SU-DHL-6 (cell line): ENCODE data around the gene TMEM11.

ENCODE experiments used
- CTCF ChIP-seq: fragments of 200-600 bp; sonication (generic); IDR thresholded peaks from one replicate; pipeline ENCODE4 v1.5.1; 2017; ENCODE audit warnings: antibody characterized with exemption, mild to moderate bottlenecking, low read length, moderate library complexity; ENCODE audit not compliant: insufficient read depth, poor library complexity, severe bottlenecking
- EZH2phosphoT487 ChIP-seq: fragments of 200-600 bp; sonication (generic), shearing (Covaris generic); conservative IDR thresholded peaks from 2 replicates; pipeline ENCODE4 v1.6.1; 2018; ENCODE audit warnings: mild to moderate bottlenecking, antibody characterized with exemption, low read length, moderate library complexity, mixed read lengths

- TF ChIP-seq CTCF (no peak), EZH2phosphoT487 (no peak)
Observed at GRCh38 chr17:21243516-21244303, 29.7 kb upstream of the TMEM11 start.
